GM21360 (cell line): ENCODE data around the gene GEMIN2.
"Not testable (repeated sequence)": the region's sequence is repeated elsewhere in the genome, so short reads cannot be mapped to it uniquely, and the experiment has no call there.

Experiments used
- ATAC-seq: cut with Tn5 transposase; IDR thresholded peaks from one replicate; pipeline ENCODE4 v1.9.1; 2021; ENCODE audit warnings: mild to moderate bottlenecking, moderate library complexity; ENCODE audit not compliant: unreplicated experiment

Gene GEMIN2, protein sequence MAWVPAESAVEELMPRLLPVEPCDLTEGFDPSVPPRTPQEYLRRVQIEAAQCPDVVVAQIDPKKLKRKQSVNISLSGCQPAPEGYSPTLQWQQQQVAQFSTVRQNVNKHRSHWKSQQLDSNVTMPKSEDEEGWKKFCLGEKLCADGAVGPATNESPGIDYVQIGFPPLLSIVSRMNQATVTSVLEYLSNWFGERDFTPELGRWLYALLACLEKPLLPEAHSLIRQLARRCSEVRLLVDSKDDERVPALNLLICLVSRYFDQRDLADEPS

GRCh38 chr14:39114073-39114838 is at the start of gene GEMIN2:
Gene GEMIN2, plus strand, starts transcription at chr14:39114323. Its CDS starts 16 bp downstream, at chr14:39114339.
- ATAC-seq, result peak; percentile 80

DNA sequence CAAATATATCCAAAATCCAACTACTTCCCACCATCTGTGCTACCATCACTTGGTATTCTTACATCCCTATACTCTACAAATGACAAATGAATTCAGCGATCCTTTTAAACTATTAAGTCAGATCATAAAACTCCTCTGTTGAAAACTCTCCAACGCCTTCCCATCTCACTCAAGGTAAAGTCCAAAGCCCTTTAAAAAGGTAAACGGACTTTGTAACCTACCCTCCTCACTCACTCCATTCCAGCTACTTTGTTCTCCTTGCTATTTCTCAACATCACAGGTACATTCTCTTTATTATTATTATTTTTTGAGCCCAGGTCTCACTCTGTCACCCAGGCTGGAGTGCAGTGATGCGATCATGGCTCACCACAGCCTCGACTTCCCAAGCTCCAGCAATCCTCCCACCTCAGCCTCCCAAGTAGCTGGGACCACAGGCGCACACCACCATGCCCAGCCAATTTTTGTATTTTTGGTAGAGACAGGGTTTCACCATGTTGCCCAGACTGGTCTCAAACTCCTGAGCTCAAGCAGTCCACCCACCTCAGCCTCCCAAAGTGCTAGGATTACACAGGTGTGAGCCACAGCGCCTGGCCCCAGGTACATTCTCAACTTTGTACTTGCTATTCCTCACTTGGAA is 44.8 kb upstream of the GEMIN2 start:
- ATAC-seq, result not testable (repeated sequence)

DNA sequence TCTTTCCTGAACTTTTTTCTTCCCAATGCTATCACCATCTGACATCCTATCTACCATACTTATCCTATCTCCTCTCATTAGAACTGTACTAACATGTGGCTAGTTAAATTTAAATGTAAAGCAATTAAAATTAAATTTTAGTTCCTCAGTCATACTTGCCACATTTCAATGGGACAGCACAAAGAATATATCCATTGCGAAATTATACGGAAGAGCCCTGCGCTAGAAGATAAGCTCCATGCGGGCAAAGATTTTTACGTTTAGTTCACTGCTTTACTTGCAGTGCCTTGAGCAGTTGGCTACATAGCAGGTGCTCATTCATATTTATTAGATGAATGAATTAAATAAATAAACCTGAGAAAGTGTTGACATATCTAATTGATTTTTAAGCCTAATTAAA is 44.2 kb upstream of the GEMIN2 start:
- no peak for ATAC-seq

GRCh38 chr14:39071096-39071495 is 43.0 kb upstream of the GEMIN2 start:
- ATAC-seq, result no peak

DNA sequence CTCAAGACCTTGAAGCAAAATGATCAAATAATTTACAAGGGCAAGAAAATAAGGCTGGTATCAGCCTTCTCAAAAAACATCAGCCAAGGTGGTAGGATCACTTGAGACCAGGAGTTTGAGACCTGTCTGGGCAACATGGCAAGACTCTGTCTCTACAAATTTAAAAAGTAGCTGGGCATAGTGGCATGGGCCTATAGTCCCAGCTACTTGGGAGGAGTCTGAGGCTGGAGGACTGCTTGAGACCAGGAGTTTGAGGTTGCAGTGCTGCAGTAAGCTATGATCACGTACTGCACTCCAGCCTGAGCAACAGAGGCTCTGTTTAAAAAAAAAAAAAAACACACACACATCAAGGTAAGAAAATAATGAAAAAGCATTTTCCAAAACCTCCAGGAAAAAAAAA is 33.2 kb upstream of the GEMIN2 start:
- no peak for ATAC-seq

DNA sequence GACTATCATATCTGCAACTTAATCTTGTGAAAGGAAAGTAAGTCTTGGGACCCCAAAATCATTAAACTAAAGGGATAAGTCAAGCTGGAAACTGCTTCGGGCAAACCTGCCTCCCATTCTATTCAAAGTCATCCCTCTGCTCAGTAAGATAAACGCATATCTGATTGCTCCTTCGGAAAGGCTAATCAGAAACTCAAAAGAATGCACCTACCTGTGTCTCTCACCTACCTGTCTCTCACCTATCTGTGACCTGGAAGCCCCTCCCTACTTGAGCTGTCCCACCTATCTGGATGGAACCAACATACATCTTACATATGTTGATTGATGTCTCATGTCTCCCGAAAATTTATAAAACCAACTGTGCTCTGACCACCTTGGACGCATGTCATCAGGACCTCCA is 31.0 kb upstream of the GEMIN2 start:
- no peak for ATAC-seq

DNA sequence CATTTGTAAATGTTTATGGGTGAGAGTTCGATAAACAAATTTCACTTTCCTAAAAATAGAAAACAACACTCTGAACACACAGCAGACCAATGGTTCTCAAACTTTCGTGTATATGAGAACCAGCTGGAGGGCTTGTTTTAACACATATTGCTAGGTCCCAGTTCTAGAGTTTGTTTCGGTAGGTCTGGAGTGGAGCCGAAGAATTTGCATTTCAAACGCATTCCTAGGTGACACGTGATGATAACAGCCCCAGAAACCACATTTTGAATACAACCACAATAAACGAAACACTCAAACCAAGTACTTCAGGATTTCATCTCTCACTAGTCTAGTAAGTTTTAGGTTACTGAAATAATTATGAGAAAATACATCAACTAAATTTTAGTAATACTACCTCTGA is 28.2 kb upstream of the GEMIN2 start:
- ATAC-seq, result no peak

- no peak for ATAC-seq
These were observed 26.6 kb upstream of the GEMIN2 start for GRCh38 chr14:39087493-39087892.

- ATAC-seq, result no peak
These were observed 23.5 kb upstream of the GEMIN2 start for GRCh38 chr14:39090548-39091111.

- ATAC-seq, result no peak
These were observed 22.4 kb upstream of the GEMIN2 start for GRCh38 chr14:39091716-39092115.

DNA sequence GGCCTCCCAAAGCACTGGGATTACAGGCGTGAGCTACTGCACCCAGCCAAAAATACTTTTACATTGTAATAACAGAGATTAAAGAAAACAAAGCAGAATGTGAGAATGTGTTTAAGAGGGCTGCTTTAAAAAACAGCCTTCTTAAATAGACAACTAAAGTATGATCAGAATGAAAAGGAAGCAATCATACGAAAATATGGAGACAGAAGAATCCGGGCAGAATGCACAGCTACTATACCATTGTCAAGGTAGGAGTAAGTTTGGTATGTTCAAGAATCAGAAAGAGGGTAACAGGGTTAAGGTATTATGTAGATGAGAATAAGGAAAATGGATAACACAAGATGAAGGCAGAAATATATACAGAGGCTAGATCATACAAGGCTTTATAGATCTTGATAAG is 19.6 kb upstream of the GEMIN2 start:
- ATAC-seq, result no peak

GRCh38 chr14:39097159-39097558 is 17.0 kb upstream of the GEMIN2 start:
- ATAC-seq, result no peak

- ATAC-seq, result not testable (repeated sequence)
These were observed 14.9 kb upstream of the GEMIN2 start for GRCh38 chr14:39099215-39099614.

- no peak for ATAC-seq
These were observed 14.4 kb upstream of the GEMIN2 start for GRCh38 chr14:39099748-39100147.

- ATAC-seq, result peak; percentile 31
These were observed 11.7 kb upstream of the GEMIN2 start for GRCh38 chr14:39102265-39102968.

GRCh38 chr14:39102969-39103957 is 10.9 kb upstream of the GEMIN2 start, which contains the start of gene SEC23A:
Gene SEC23A, minus strand, starts transcription at chr14:39103235. Its CDS starts 7,117 bp downstream, at chr14:39096118.
- peak; percentile 91 for ATAC-seq

GRCh38 chr14:39104078-39104801 is 9.9 kb upstream of the GEMIN2 start:
- not testable (repeated sequence) for ATAC-seq

- peak; percentile 26 for ATAC-seq
These were observed 6.5 kb upstream of the GEMIN2 start for GRCh38 chr14:39107591-39107996.

DNA sequence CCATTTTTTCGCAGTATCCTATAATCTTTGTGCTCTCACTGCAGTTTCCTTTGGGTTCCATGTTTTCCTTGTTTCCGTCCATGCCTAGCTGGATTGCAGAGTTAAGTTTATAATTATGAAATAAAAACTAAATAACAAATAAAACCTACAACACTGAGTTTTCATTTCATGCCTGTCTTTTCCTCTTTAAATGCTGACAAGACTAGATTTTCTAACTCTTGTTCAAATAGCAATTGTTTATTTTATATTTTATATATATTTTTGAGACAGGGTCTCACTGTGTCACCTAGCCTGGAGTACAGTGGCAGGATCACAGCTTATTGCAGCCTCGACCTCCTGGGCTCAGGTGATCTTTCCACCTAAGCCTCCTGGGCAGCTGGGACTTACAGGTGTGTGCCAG is 5.3 kb upstream of the GEMIN2 start:
- ATAC-seq, result no peak
